ENCODE results near the gene HEG1.

Gene HEG1

GRCh38 chr3:125033135-125033534, 22.7 kb downstream of the HEG1 start:
- no peak overlapping the region for H3K4me3 Mint-ChIP-seq
- H3K36me3 Mint-ChIP-seq (ENCODE audit: low read depth), result peaks cover 13% of the 10 kb centered on the region
- TF ChIP-seq CTCF (IDR thresholded peaks at IDR 0.05; ENCODE audit: unreplicated experiment in 3 of 3), result no peak
- H3K27me3 Mint-ChIP-seq (ENCODE audit: low read depth), result peaks cover 4% of the 10 kb centered on the region
- peaks cover 18% of the 10 kb centered on the region for H3K9me3 Mint-ChIP-seq
- peaks cover 16% of the 10 kb centered on the region for H3K4me1 Mint-ChIP-seq
- H3K27ac Mint-ChIP-seq, result peak overlapping the region; percentile 71 to 86 (median 76)

- Mint-ChIP-seq H3K27ac (peak overlapping the region; percentile 22 to 86 (median 76)), H3K4me1 (peaks cover 16% of the 10 kb centered on the region), H3K4me3 (no peak overlapping the region), H3K36me3 (ENCODE audit: low read depth) (peaks cover 16% of the 10 kb centered on the region), H3K9me3 (peaks cover 18% of the 10 kb centered on the region), H3K27me3 (ENCODE audit: low read depth) (peaks cover 4% of the 10 kb centered on the region)
- TF ChIP-seq CTCF (IDR thresholded peaks at IDR 0.05; ENCODE audit: unreplicated experiment in 3 of 3), result no peak
Observed at GRCh38 chr3:125032683-125033082, 23.1 kb downstream of the HEG1 start.

GRCh38 chr3:125032100-125032643, 23.6 kb downstream of the HEG1 start:
- Mint-ChIP-seq H3K36me3 (ENCODE audit: low read depth) (peaks cover 19% of the 10 kb centered on the region), H3K4me3 (no peak overlapping the region), H3K9me3 (peaks cover 18% of the 10 kb centered on the region), H3K4me1 (peaks cover 16% of the 10 kb centered on the region), H3K27me3 (ENCODE audit: low read depth) (peaks cover 4% of the 10 kb centered on the region), H3K27ac (peak overlapping the region; percentile 22 to 86 (median 76))
- no peak for TF ChIP-seq CTCF (IDR thresholded peaks at IDR 0.05; ENCODE audit: unreplicated experiment in 3 of 3)

- TF ChIP-seq CTCF (IDR thresholded peaks at IDR 0.05; ENCODE audit: unreplicated experiment in 3 of 3), result no peak
Observed at GRCh38 chr3:125031544-125031943, 24.3 kb downstream of the HEG1 start.

GRCh38 chr3:125028657-125029056, 27.1 kb downstream of the HEG1 start:
- no peak overlapping the region for H3K4me3 Mint-ChIP-seq
- H3K27me3 Mint-ChIP-seq (ENCODE audit: low read depth), result peaks cover 4% of the 10 kb centered on the region
- H3K36me3 Mint-ChIP-seq (ENCODE audit: low read depth), result peaks cover 24% of the 10 kb centered on the region
- peaks cover 39% of the 10 kb centered on the region for H3K4me1 Mint-ChIP-seq
- no peak for TF ChIP-seq CTCF (IDR thresholded peaks at IDR 0.05; ENCODE audit: unreplicated experiment in 3 of 3)
- peaks cover 10% of the 10 kb centered on the region for H3K9me3 Mint-ChIP-seq
- no peak overlapping the region for H3K27ac Mint-ChIP-seq

More at GRCh38 chr3:125031544-125031943, 24.3 kb downstream of the HEG1 start:
- peaks cover 4% of the 10 kb centered on the region for H3K27me3 Mint-ChIP-seq (ENCODE audit: low read depth)
- H3K4me3 Mint-ChIP-seq, result no peak overlapping the region
- peaks cover 16% of the 10 kb centered on the region for H3K4me1 Mint-ChIP-seq
- H3K27ac Mint-ChIP-seq, result no peak overlapping the region
- H3K9me3 Mint-ChIP-seq, result peaks cover 18% of the 10 kb centered on the region
- H3K36me3 Mint-ChIP-seq (ENCODE audit: low read depth), result peaks cover 24% of the 10 kb centered on the region

- H3K27ac Mint-ChIP-seq, result peak overlapping the region in 1 of 3 experiments; percentile 31
- no peak for TF ChIP-seq CTCF (IDR thresholded peaks at IDR 0.05; ENCODE audit: unreplicated experiment in 3 of 3)
- H3K9me3 Mint-ChIP-seq, result no peaks in the 10 kb centered on the region
- peaks cover 24% of the 10 kb centered on the region for H3K36me3 Mint-ChIP-seq (ENCODE audit: low read depth)
- peaks cover 4% of the 10 kb centered on the region for H3K27me3 Mint-ChIP-seq (ENCODE audit: low read depth)
- peaks cover 25% of the 10 kb centered on the region for H3K4me1 Mint-ChIP-seq
- H3K4me3 Mint-ChIP-seq, result no peak overlapping the region
Observed at GRCh38 chr3:125025642-125026041, 30.2 kb downstream of the HEG1 start.
